Measurements from ENCODE around the gene MTHFD1L.

DNA sequence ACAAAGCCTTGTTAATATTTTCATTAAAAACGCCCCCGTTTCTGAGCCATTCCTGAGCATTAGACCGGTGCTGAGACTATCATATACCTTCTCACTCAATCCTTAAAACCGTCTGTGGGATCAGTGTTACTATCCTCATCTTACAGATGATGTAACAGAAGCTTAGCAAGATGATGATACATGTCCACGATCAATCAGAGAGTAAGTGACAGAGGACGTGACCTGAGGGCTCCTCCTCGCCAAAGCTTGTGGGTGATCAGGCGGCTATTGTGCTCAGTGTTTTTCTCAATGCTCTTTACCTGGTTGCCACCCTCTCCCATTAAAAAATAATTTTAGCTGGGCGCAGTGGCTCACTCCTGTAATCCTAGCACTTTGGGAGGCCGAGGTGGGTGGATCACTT is 113.1 kb downstream of the MTHFD1L start:
- TF ChIP-seq, protein P1, sequence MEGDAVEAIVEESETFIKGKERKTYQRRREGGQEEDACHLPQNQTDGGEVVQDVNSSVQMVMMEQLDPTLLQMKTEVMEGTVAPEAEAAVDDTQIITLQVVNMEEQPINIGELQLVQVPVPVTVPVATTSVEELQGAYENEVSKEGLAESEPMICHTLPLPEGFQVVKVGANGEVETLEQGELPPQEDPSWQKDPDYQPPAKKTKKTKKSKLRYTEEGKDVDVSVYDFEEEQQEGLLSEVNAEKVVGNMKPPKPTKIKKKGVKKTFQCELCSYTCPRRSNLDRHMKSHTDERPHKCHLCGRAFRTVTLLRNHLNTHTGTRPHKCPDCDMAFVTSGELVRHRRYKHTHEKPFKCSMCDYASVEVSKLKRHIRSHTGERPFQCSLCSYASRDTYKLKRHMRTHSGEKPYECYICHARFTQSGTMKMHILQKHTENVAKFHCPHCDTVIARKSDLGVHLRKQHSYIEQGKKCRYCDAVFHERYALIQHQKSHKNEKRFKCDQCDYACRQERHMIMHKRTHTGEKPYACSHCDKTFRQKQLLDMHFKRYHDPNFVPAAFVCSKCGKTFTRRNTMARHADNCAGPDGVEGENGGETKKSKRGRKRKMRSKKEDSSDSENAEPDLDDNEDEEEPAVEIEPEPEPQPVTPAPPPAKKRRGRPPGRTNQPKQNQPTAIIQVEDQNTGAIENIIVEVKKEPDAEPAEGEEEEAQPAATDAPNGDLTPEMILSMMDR (conservative IDR thresholded peaks at IDR 0.05 in 1 of 2, IDR thresholded peaks at IDR 0.05 in 1 of 2; ENCODE audit: low read depth in 1 of 2, low read length in 2 of 2) = no peak
- TF ChIP-seq EZH2 (IDR thresholded peaks at IDR 0.05; ENCODE audit: low read length, missing control alignments) = no peak

Measured in fibroblast of lung (primary cell).